Measurements from ENCODE around the gene CCDC86. TPM values are rescaled to one million over a fixed set of nuclear protein-coding genes. Genes with fewer than 3 reads are reported as not detected.

CCDC86 gene
- total RNA-seq, 3 donors from 2014 or later = 8.8 to 14.9 (median 14.7) TPM

GRCh38 chr11:60855726-60856633 is 14.1 kb downstream of the CCDC86 start, which contains the start of gene PTGDR2:
Gene PTGDR2, minus strand, starts transcription at chr11:60855950. Its CDS starts 2,228 bp downstream, at chr11:60853722.
- peak in 2 of 3 donors; percentile 38 to 43 for DNase-seq
- TF ChIP-seq CTCF (IDR thresholded peaks at IDR 0.05) = no peak
- Histone ChIP-seq H3K4me3 (no peak within 1 kb of the TSS), H3K9me3 (no peaks in the 10 kb centered on the region), H3K36me3 (ENCODE audit: low read depth) (no peaks in the 10 kb centered on the region), H3K4me1 (ENCODE audit: low read depth) (peaks cover 13% of the 10 kb centered on the region)
- intact Hi-C loops (cut with DNase I, micrococcal nuclease) = no loop called here
- ATAC-seq = peak; percentile 29

GRCh38 chr11:60857378-60858232 is 15.7 kb downstream of the CCDC86 start:
- Histone ChIP-seq H3K36me3 (ENCODE audit: low read depth) (no peaks in the 10 kb centered on the region), H3K4me3 (no peak overlapping the region), H3K4me1 (ENCODE audit: low read depth) (peaks cover 3% of the 10 kb centered on the region), H3K9me3 (no peaks in the 10 kb centered on the region)
- intact Hi-C loops (cut with DNase I, micrococcal nuclease) = no loop called here
- ATAC-seq = no peak
- no peak for TF ChIP-seq CTCF (IDR thresholded peaks at IDR 0.05)
- DNase-seq = no peak

- ATAC-seq = no peak
- Histone ChIP-seq H3K4me3 (no peak overlapping the region), H3K36me3 (ENCODE audit: low read depth) (no peaks in the 10 kb centered on the region), H3K9me3 (no peaks in the 10 kb centered on the region), H3K4me1 (ENCODE audit: low read depth) (no peaks in the 10 kb centered on the region)
- intact Hi-C loops (cut with DNase I, micrococcal nuclease) = no loop called here
- DNase-seq = no peak
- TF ChIP-seq CTCF (IDR thresholded peaks at IDR 0.05) = no peak
Observed at GRCh38 chr11:60858236-60858635, 16.3 kb downstream of the CCDC86 start.

- TF ChIP-seq CTCF (IDR thresholded peaks at IDR 0.05) = no peak
- Histone ChIP-seq H3K36me3 (ENCODE audit: low read depth) (no peaks in the 10 kb centered on the region), H3K4me3 (no peak overlapping the region), H3K4me1 (ENCODE audit: low read depth) (no peaks in the 10 kb centered on the region), H3K9me3 (no peaks in the 10 kb centered on the region)
- intact Hi-C loops (cut with DNase I, micrococcal nuclease) = no loop called here
- DNase-seq (no peak), ATAC-seq (no peak)
Observed at GRCh38 chr11:60858731-60859464, 17.0 kb downstream of the CCDC86 start.

GRCh38 chr11:60859616-60860250 is 17.8 kb downstream of the CCDC86 start:
- ATAC-seq = no peak
- intact Hi-C loops (cut with DNase I, micrococcal nuclease) = no loop called here
- H3K4me1 ChIP-seq (ENCODE audit: low read depth) = no peaks in the 10 kb centered on the region

More at GRCh38 chr11:60859616-60860250, 17.8 kb downstream of the CCDC86 start:
- H3K9me3 ChIP-seq = no peaks in the 10 kb centered on the region
- no peak for DNase-seq
- H3K36me3 ChIP-seq (ENCODE audit: low read depth) = no peaks in the 10 kb centered on the region
- H3K4me3 ChIP-seq = no peak overlapping the region
- no peak for TF ChIP-seq CTCF (IDR thresholded peaks at IDR 0.05)
